ENCODE results near the gene KCNK4. TPM values are rescaled to one million over a fixed set of nuclear protein-coding genes. Genes with fewer than 3 reads are reported as not detected.

Gene KCNK4
- total RNA-seq, 4 donors from 2014 or later = 0.61 to 0.76 TPM; not detected in 2

GRCh38 chr11:64259533-64260067 lies 31.5 kb upstream of the KCNK4 start:
- DNase-seq = no peak
- TF ChIP-seq POLR2A (IDR thresholded peaks at IDR 0.05) = no peak
- TF ChIP-seq CTCF (IDR thresholded peaks at IDR 0.05) = no peak
- Histone ChIP-seq H3K4me3 (no peak overlapping the region), H3K4me1 (no peaks in the 10 kb centered on the region), H3K27me3 (no peaks in the 10 kb centered on the region), H3K9me3 (no peaks in the 10 kb centered on the region), H3K36me3 (no peaks in the 10 kb centered on the region), H3K27ac (no peak overlapping the region)
- intact Hi-C loops (cut with DNase I; ENCODE audit: low total_unique reads) = no loop called here

- Histone ChIP-seq H3K27me3 (no peaks in the 10 kb centered on the region), H3K4me3 (no peak overlapping the region), H3K36me3 (no peaks in the 10 kb centered on the region), H3K9me3 (no peaks in the 10 kb centered on the region), H3K27ac (no peak overlapping the region), H3K4me1 (no peaks in the 10 kb centered on the region)
- intact Hi-C loops (cut with DNase I; ENCODE audit: low total_unique reads) = no loop called here
- TF ChIP-seq CTCF (IDR thresholded peaks at IDR 0.05) (no peak), POLR2A (IDR thresholded peaks at IDR 0.05) (no peak)
- no peak for DNase-seq
Observed at GRCh38 chr11:64260147-64260708, 30.9 kb upstream of the KCNK4 start.

- Histone ChIP-seq H3K4me1 (no peaks in the 10 kb centered on the region), H3K4me3 (no peak overlapping the region), H3K36me3 (no peaks in the 10 kb centered on the region), H3K27ac (no peak overlapping the region), H3K9me3 (no peaks in the 10 kb centered on the region), H3K27me3 (no peaks in the 10 kb centered on the region)
- no peak for DNase-seq
- TF ChIP-seq CTCF (IDR thresholded peaks at IDR 0.05) (no peak), POLR2A (IDR thresholded peaks at IDR 0.05) (no peak)
- intact Hi-C loops (cut with DNase I; ENCODE audit: low total_unique reads) = no loop called here
Observed at GRCh38 chr11:64261556-64262080, 29.5 kb upstream of the KCNK4 start.

GRCh38 chr11:64262271-64263002 lies 28.7 kb upstream of the KCNK4 start:
- Histone ChIP-seq H3K36me3 (no peaks in the 10 kb centered on the region), H3K4me1 (peaks cover 0 to 3% of the 10 kb centered on the region in 2 donors), H3K27me3 (no peaks in the 10 kb centered on the region), H3K27ac (no peak overlapping the region), H3K4me3 (no peak overlapping the region), H3K9me3 (no peaks in the 10 kb centered on the region)
- intact Hi-C loops (cut with DNase I; ENCODE audit: low total_unique reads) = no loop called here
- no peak for DNase-seq
- TF ChIP-seq POLR2A (IDR thresholded peaks at IDR 0.05) (no peak), CTCF (IDR thresholded peaks at IDR 0.05) (no peak)
